NB4 (cell line): ENCODE data around the gene MAP3K12.

ENCODE experiments used
- MAX ChIP-seq: IDR thresholded peaks from 2 replicates; pipeline ENCODE4 v1.6.1; 2011; ENCODE audit warnings: low read depth, low read length
- POLR2A ChIP-seq: IDR thresholded peaks from 2 replicates; pipeline ENCODE4 v1.6.1; 2011; ENCODE audit warnings: mild to moderate bottlenecking; ENCODE audit not compliant: insufficient read length; ENCODE audit errors: extremely low read depth
- TF ChIP-seq, protein P1 (sequence below): IDR thresholded peaks from one replicate; pipeline ENCODE4 v1.5.1; 2012; ENCODE audit warnings: low read depth, low read length

GRCh38 chr12:53472056-53472582 lies 27.1 kb downstream of the MAP3K12 start:
- TF ChIP-seq, protein P1, sequence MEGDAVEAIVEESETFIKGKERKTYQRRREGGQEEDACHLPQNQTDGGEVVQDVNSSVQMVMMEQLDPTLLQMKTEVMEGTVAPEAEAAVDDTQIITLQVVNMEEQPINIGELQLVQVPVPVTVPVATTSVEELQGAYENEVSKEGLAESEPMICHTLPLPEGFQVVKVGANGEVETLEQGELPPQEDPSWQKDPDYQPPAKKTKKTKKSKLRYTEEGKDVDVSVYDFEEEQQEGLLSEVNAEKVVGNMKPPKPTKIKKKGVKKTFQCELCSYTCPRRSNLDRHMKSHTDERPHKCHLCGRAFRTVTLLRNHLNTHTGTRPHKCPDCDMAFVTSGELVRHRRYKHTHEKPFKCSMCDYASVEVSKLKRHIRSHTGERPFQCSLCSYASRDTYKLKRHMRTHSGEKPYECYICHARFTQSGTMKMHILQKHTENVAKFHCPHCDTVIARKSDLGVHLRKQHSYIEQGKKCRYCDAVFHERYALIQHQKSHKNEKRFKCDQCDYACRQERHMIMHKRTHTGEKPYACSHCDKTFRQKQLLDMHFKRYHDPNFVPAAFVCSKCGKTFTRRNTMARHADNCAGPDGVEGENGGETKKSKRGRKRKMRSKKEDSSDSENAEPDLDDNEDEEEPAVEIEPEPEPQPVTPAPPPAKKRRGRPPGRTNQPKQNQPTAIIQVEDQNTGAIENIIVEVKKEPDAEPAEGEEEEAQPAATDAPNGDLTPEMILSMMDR, result no peak
- TF ChIP-seq MAX (no peak), POLR2A (no peak)
